Breast epithelium (tissue), 3 donors: Measurements from ENCODE around the gene ABT1.

ENCODE experiments used
- CTCF ChIP-seq, 3 donors: fragments of 450-650 bp; IDR thresholded peaks; one replicate each; pipeline ENCODE4 v1.5.1; 2016 to 2017; ENCODE audit warnings: antibody characterized with exemption in 3 of 3, mild to moderate bottlenecking in 3 of 3, moderate library complexity in 3 of 3
- POLR2AphosphoS5 ChIP-seq, 3 donors: sonication (generic); formaldehyde crosslinking; IDR thresholded peaks; one replicate each; pipeline ENCODE4 v1.6.1; 2017; ENCODE audit warnings: antibody characterized with exemption in 3 of 3

GRCh38 chr6:26611599-26611998, 14.8 kb downstream of the ABT1 start:
- TF ChIP-seq CTCF (IDR thresholded peaks at IDR 0.05) (no peak), POLR2AphosphoS5 (IDR thresholded peaks at IDR 0.05) (no peak)
